GM12865 (cell line): ENCODE results near the gene ZBTB26.

Source experiments
- DNase-seq: peaks from one replicate; pipeline ENCODE4 v3.0.0; 2010; ENCODE audit warnings: low read depth
- H3K4me3 ChIP-seq: 2 replicates; pipeline ENCODE4 v1.5.1; 2011; ENCODE audit warnings: mild to moderate bottlenecking, low read depth, low read length, control low read depth
- CTCF ChIP-seq: IDR thresholded peaks from 2 replicates; pipeline ENCODE4 v1.5.1; 2011; ENCODE audit warnings: low read length, control low read depth, low read depth, inconsistent platforms; ENCODE audit not compliant: insufficient read depth; ENCODE audit errors: missing control alignments

ZBTB26 gene

GRCh38 chr9:122941582-122942234 lies 10.4 kb upstream of the ZBTB26 start:
- TF ChIP-seq CTCF: no peak
- H3K4me3 ChIP-seq: peak overlapping the region; percentile 58
- DNase-seq: no peak

GRCh38 chr9:122940749-122941581 lies 9.7 kb upstream of the ZBTB26 start, which contains the start of gene RABGAP1:
Gene RABGAP1 (plus strand): TSS chr9:122941020. CDS start chr9:122957060, 16,040 bp downstream.
- DNase-seq: peak; percentile 99
- TF ChIP-seq CTCF: no peak
- H3K4me3 ChIP-seq: peak within 1 kb of the TSS; percentile 58

- no peak for TF ChIP-seq CTCF
- no peak for DNase-seq
- H3K4me3 ChIP-seq: peak overlapping the region; percentile 57
Observed at GRCh38 chr9:122940454-122940748, 9.1 kb upstream of the ZBTB26 start.

GRCh38 chr9:122939601-122940000 lies 8.3 kb upstream of the ZBTB26 start:
- H3K4me3 ChIP-seq: no peak overlapping the region
- DNase-seq: no peak
- no peak for TF ChIP-seq CTCF

GRCh38 chr9:122936883-122937282 lies 5.6 kb upstream of the ZBTB26 start:
- H3K4me3 ChIP-seq: no peak overlapping the region
- no peak for TF ChIP-seq CTCF
- DNase-seq: no peak

GRCh38 chr9:122936464-122936863 lies 5.2 kb upstream of the ZBTB26 start:
- no peak for TF ChIP-seq CTCF
- DNase-seq: no peak
- H3K4me3 ChIP-seq: no peak overlapping the region
